CD4-positive, CD25-positive, alpha-beta regulatory T cell (primary cell): ENCODE measurements around the gene ZFAND3. TPM values are rescaled to one million over a fixed set of nuclear protein-coding genes. Genes with fewer than 3 reads are reported as not detected.

Experiments
- ATAC-seq, 2 donors: fragments of 150-1000 bp; cut with Tn5 transposase; one replicate each; pipeline ENCODE4 v1.10.0; 2021; ENCODE audit warnings: low read depth in 2 of 2, moderate number of reproducible peaks in 2 of 2, moderate library complexity in 1 of 2
- DNase-seq, 3 donors: peaks; one replicate each; pipeline versions ENCODE4 v3.0.0 to v3.0.0-alpha.2; 2012 to 2022; ENCODE audit warnings: mixed read lengths in 1 of 3
- H3K27ac ChIP-seq: one replicate; pipeline ENCODE4 v1.7.0; 2013; ENCODE audit warnings: mild to moderate bottlenecking, low read length; ENCODE audit not compliant: insufficient read depth, poor library complexity, severe bottlenecking
- H3K27me3 ChIP-seq: one replicate; pipeline ENCODE4 v1.7.0; 2013; ENCODE audit warnings: low read length; ENCODE audit not compliant: control insufficient read depth, insufficient read depth
- H3K36me3 ChIP-seq: one replicate; pipeline ENCODE4 v1.7.0; 2013; ENCODE audit warnings: mild to moderate bottlenecking, low read length, moderate library complexity; ENCODE audit not compliant: control insufficient read depth, insufficient read depth
- H3K4me1 ChIP-seq: 2 replicates; pipeline ENCODE4 v1.7.0; 2013; ENCODE audit warnings: mild to moderate bottlenecking, low read length; ENCODE audit not compliant: insufficient read depth, control insufficient read depth, poor library complexity, severe bottlenecking
- H3K4me3 ChIP-seq: one replicate; pipeline ENCODE4 v1.7.0; 2013; ENCODE audit warnings: low read depth, mild to moderate bottlenecking, low read length, moderate library complexity
- H3K9me3 ChIP-seq, 2 experiments: 1 replicate in 1 of 2; 2 replicates in 1 of 2; pipeline ENCODE4 v1.7.0; 2013; ENCODE audit warnings: low read length in 2 of 2, mild to moderate bottlenecking in 1 of 2, moderate library complexity in 1 of 2; ENCODE audit not compliant: control insufficient read depth in 2 of 2
- H3K27ac Mint-ChIP-seq, 3 donors: one replicate each; pipeline ENCODE4 v1.8.0; 2020 to 2022; ENCODE audit warnings: mild to moderate bottlenecking in 3 of 3, mixed read lengths in 3 of 3, moderate library complexity in 2 of 3
- H3K27me3 Mint-ChIP-seq: one replicate; pipeline ENCODE4 v1.8.0; 2022; ENCODE audit warnings: mild to moderate bottlenecking, mixed read lengths
- H3K36me3 Mint-ChIP-seq: one replicate; pipeline ENCODE4 v1.8.0; 2020; ENCODE audit warnings: mixed read lengths
- H3K4me1 Mint-ChIP-seq, 4 donors: one replicate each; pipeline ENCODE4 v1.8.0; 2020 to 2022; ENCODE audit warnings: mixed read lengths in 4 of 4, mild to moderate bottlenecking in 1 of 4
- H3K4me3 Mint-ChIP-seq, 4 donors: one replicate each; pipeline ENCODE4 v1.8.0; 2020 to 2022; ENCODE audit warnings: mild to moderate bottlenecking in 4 of 4, mixed read lengths in 4 of 4, moderate library complexity in 3 of 4
- H3K9me3 Mint-ChIP-seq, 7 donors: one replicate each; pipeline ENCODE4 v1.8.0; 2020 to 2022; ENCODE audit warnings: mixed read lengths in 7 of 7, mild to moderate bottlenecking in 3 of 7, moderate library complexity in 2 of 7
- polyA plus RNA-seq, 4 donors: library from polyadenylated mRNA; unstranded; fragments of 300-500 nt; fragmentation: Illumina TruSeq; gene quantifications; one replicate each; pipeline ENCODE4 v1.2.3, GENCODE V29; 2021
- total RNA-seq: library from RNA; stranded (reverse); gene quantifications from one replicate; pipeline ENCODE4 v1.2.3, GENCODE V29; 2022

ZFAND3 gene
- total and polyA plus RNA-seq, 5 donors from 2014 or later = 3.5 to 60.0 (median 5.1) TPM

- H3K4me1 ChIP-seq = no peaks in the 10 kb centered on the region
- ATAC-seq = no peak
- peaks cover 3% of the 10 kb centered on the region for H3K36me3 ChIP-seq
- no peak for DNase-seq
- H3K27me3 ChIP-seq = no peaks in the 10 kb centered on the region
- H3K27me3 Mint-ChIP-seq = no peaks in the 10 kb centered on the region
- H3K4me3 Mint-ChIP-seq = no peak overlapping the region
- H3K27ac ChIP-seq = no peak overlapping the region
- H3K4me1 Mint-ChIP-seq = peaks cover 22 to 44% (median 34%) of the 10 kb centered on the region in 4 donors
- H3K27ac Mint-ChIP-seq = peak overlapping the region in 2 of 3 donors; percentile 10 to 21
- peaks cover 28% of the 10 kb centered on the region for H3K36me3 Mint-ChIP-seq
- no peaks in the 10 kb centered on the region for H3K9me3 Mint-ChIP-seq
- no peaks in the 10 kb centered on the region for H3K9me3 ChIP-seq
- no peak overlapping the region for H3K4me3 ChIP-seq
Measured at GRCh38 chr6:38134704-38135088, 315.2 kb downstream of the ZFAND3 start.

- H3K4me3 Mint-ChIP-seq = no peak overlapping the region
Measured at GRCh38 chr6:38136547-38136946, 317.0 kb downstream of the ZFAND3 start.

GRCh38 chr6:38137608-38138265, 318.2 kb downstream of the ZFAND3 start:
- DNase-seq = no peak
- H3K4me1 ChIP-seq = no peaks in the 10 kb centered on the region
- H3K27me3 ChIP-seq = no peaks in the 10 kb centered on the region
- no peak overlapping the region for H3K27ac ChIP-seq
- H3K4me3 ChIP-seq = no peak overlapping the region
- no peak for ATAC-seq
- no peak overlapping the region for H3K27ac Mint-ChIP-seq
- no peaks in the 10 kb centered on the region for H3K27me3 Mint-ChIP-seq
- peaks cover 9% of the 10 kb centered on the region for H3K36me3 ChIP-seq
- H3K9me3 ChIP-seq = no peaks in the 10 kb centered on the region
- no peaks in the 10 kb centered on the region for H3K9me3 Mint-ChIP-seq
- H3K4me1 Mint-ChIP-seq = peaks cover 10 to 30% (median 24%) of the 10 kb centered on the region in 4 donors
- H3K36me3 Mint-ChIP-seq = peaks cover 30% of the 10 kb centered on the region
- H3K4me3 Mint-ChIP-seq = peak overlapping the region in 1 of 4 donors; percentile 10

More at GRCh38 chr6:38136547-38136946, 317.0 kb downstream of the ZFAND3 start:
- H3K36me3 Mint-ChIP-seq = peaks cover 31% of the 10 kb centered on the region
- H3K27me3 ChIP-seq = no peaks in the 10 kb centered on the region
- H3K27me3 Mint-ChIP-seq = no peaks in the 10 kb centered on the region
- ATAC-seq (no peak), DNase-seq (no peak)
- H3K9me3 Mint-ChIP-seq = no peaks in the 10 kb centered on the region
- H3K27ac Mint-ChIP-seq = peak overlapping the region in 1 of 3 donors; percentile 23
- peaks cover 5% of the 10 kb centered on the region for H3K36me3 ChIP-seq
- no peaks in the 10 kb centered on the region for H3K9me3 ChIP-seq
- peaks cover 12 to 31% (median 26%) of the 10 kb centered on the region in 4 donors for H3K4me1 Mint-ChIP-seq
- H3K27ac ChIP-seq = no peak overlapping the region
- H3K4me1 ChIP-seq = no peaks in the 10 kb centered on the region
- no peak overlapping the region for H3K4me3 ChIP-seq

- no peak overlapping the region for H3K4me3 Mint-ChIP-seq
- H3K4me1 ChIP-seq = no peaks in the 10 kb centered on the region
- no peak overlapping the region for H3K4me3 ChIP-seq
- ATAC-seq = no peak
- no peaks in the 10 kb centered on the region for H3K27me3 Mint-ChIP-seq
- peaks cover 15 to 28% (median 23%) of the 10 kb centered on the region in 4 donors for H3K4me1 Mint-ChIP-seq
- H3K9me3 ChIP-seq = no peaks in the 10 kb centered on the region
- no peak for DNase-seq
- no peak overlapping the region for H3K27ac ChIP-seq
- H3K36me3 ChIP-seq = peaks cover 9% of the 10 kb centered on the region
- H3K36me3 Mint-ChIP-seq = peaks cover 24% of the 10 kb centered on the region
- no peaks in the 10 kb centered on the region for H3K27me3 ChIP-seq
- peak overlapping the region in 1 of 3 donors; percentile 49 for H3K27ac Mint-ChIP-seq
- H3K9me3 Mint-ChIP-seq = no peaks in the 10 kb centered on the region
Measured at GRCh38 chr6:38138374-38138773, 318.8 kb downstream of the ZFAND3 start.

GRCh38 chr6:38141085-38141484, 321.6 kb downstream of the ZFAND3 start:
- Mint-ChIP-seq H3K27ac (peak overlapping the region in 1 of 3 donors; percentile 14), H3K4me1 (peaks cover 15 to 26% (median 20%) of the 10 kb centered on the region in 4 donors), H3K4me3 (no peak overlapping the region), H3K9me3 (no peaks in the 10 kb centered on the region), H3K36me3 (peaks cover 22% of the 10 kb centered on the region), H3K27me3 (no peaks in the 10 kb centered on the region)
- DNase-seq (no peak), ATAC-seq (no peak)
- H3K4me1 ChIP-seq = no peaks in the 10 kb centered on the region
- H3K9me3 ChIP-seq = no peaks in the 10 kb centered on the region
- peaks cover 8% of the 10 kb centered on the region for H3K36me3 ChIP-seq
- H3K4me3 ChIP-seq = no peak overlapping the region
- no peak overlapping the region for H3K27ac ChIP-seq
- no peaks in the 10 kb centered on the region for H3K27me3 ChIP-seq

GRCh38 chr6:38141716-38142115, 322.2 kb downstream of the ZFAND3 start:
- ATAC-seq (no peak), DNase-seq (no peak)
- H3K27me3 ChIP-seq = no peaks in the 10 kb centered on the region
- no peak overlapping the region for H3K4me3 ChIP-seq
- no peaks in the 10 kb centered on the region for H3K4me1 ChIP-seq
- Mint-ChIP-seq H3K9me3 (no peaks in the 10 kb centered on the region), H3K4me1 (peaks cover 15 to 27% (median 22%) of the 10 kb centered on the region in 4 donors), H3K4me3 (no peak overlapping the region), H3K36me3 (peaks cover 26% of the 10 kb centered on the region), H3K27me3 (no peaks in the 10 kb centered on the region), H3K27ac (no peak overlapping the region)
- H3K9me3 ChIP-seq = no peaks in the 10 kb centered on the region
- peaks cover 8% of the 10 kb centered on the region for H3K36me3 ChIP-seq
- no peak overlapping the region for H3K27ac ChIP-seq

- DNase-seq (no peak), ATAC-seq (no peak)
- Histone ChIP-seq H3K27ac (no peak overlapping the region), H3K4me3 (no peak overlapping the region), H3K36me3 (peaks cover 8% of the 10 kb centered on the region), H3K27me3 (no peaks in the 10 kb centered on the region), H3K9me3 (no peaks in the 10 kb centered on the region), H3K4me1 (no peaks in the 10 kb centered on the region)
- no peaks in the 10 kb centered on the region for H3K27me3 Mint-ChIP-seq
- no peak overlapping the region for H3K4me3 Mint-ChIP-seq
- H3K36me3 Mint-ChIP-seq = peaks cover 27% of the 10 kb centered on the region
- H3K4me1 Mint-ChIP-seq = peaks cover 18 to 28% (median 22%) of the 10 kb centered on the region in 4 donors
- peak overlapping the region in 1 of 3 donors; percentile 72 for H3K27ac Mint-ChIP-seq
- H3K9me3 Mint-ChIP-seq = no peaks in the 10 kb centered on the region
Measured at GRCh38 chr6:38142178-38142902, 322.8 kb downstream of the ZFAND3 start.
